ENCODE results near the gene PITPNM3. TPM values are rescaled to one million over a fixed set of nuclear protein-coding genes. Genes with fewer than 3 reads are reported as not detected.

PITPNM3 gene
- total and polyA plus RNA-seq, 2 experiments from 2014 or later = 1.5 to 2.0 TPM

GRCh38 chr17:6478486-6478885, 77.9 kb downstream of the PITPNM3 start:
- WGBS (ENCODE audit: low lambda C conversion rate, missing lambda C conversion rate) = 85% methylated on average over 11 of the region's 11 CpGs
- no peak overlapping the region for H3K4me3 ChIP-seq
- H3K9me3 ChIP-seq (ENCODE audit: low read depth) = no peaks in the 10 kb centered on the region
- no peaks in the 10 kb centered on the region for H3K79me2 ChIP-seq
- no peaks in the 10 kb centered on the region for H3K4me1 ChIP-seq (ENCODE audit: insufficient read depth)
- H3K4me2 ChIP-seq = no peak overlapping the region
- no peaks in the 10 kb centered on the region for H3K9me2 ChIP-seq (replicated peaks; ENCODE audit: insufficient read depth)
- H4K20me1 ChIP-seq (ENCODE audit: insufficient read depth, poor library complexity, severe bottlenecking) = no peaks in the 10 kb centered on the region
- no peak for DNase-seq (ENCODE audit: low spot score)
- peaks cover 3% of the 10 kb centered on the region for H3K27me3 ChIP-seq
- no peak for TF ChIP-seq EZH2 (IDR thresholded peaks at IDR 0.05; ENCODE audit: borderline replicate concordance)
- TF ChIP-seq CTCF (IDR thresholded peaks at IDR 0.05; ENCODE audit: poor library complexity) = no peak
- TF ChIP-seq EZH2phosphoT487 (IDR thresholded peaks at IDR 0.05; ENCODE audit: low read depth, severe bottlenecking, unreplicated experiment) = no peak
- no peak overlapping the region for H3K27ac ChIP-seq
- no peak overlapping the region for H2AFZ ChIP-seq
- H3K36me3 ChIP-seq (replicated peaks; ENCODE audit: insufficient read depth, low read depth) = no peaks in the 10 kb centered on the region

GRCh38 chr17:6477831-6478383, 78.4 kb downstream of the PITPNM3 start:
- no peak for DNase-seq (ENCODE audit: low spot score)
- Histone ChIP-seq H3K79me2 (no peaks in the 10 kb centered on the region), H2AFZ (no peak overlapping the region), H3K4me2 (no peak overlapping the region), H3K4me1 (ENCODE audit: insufficient read depth) (peaks cover 1% of the 10 kb centered on the region), H3K27ac (no peak overlapping the region), H4K20me1 (ENCODE audit: insufficient read depth, poor library complexity, severe bottlenecking) (no peaks in the 10 kb centered on the region), H3K27me3 (peaks cover 3% of the 10 kb centered on the region), H3K4me3 (no peak overlapping the region), H3K9me2 (replicated peaks; ENCODE audit: insufficient read depth) (no peaks in the 10 kb centered on the region), H3K9me3 (ENCODE audit: low read depth) (no peaks in the 10 kb centered on the region), H3K36me3 (replicated peaks; ENCODE audit: insufficient read depth, low read depth) (no peaks in the 10 kb centered on the region)
- TF ChIP-seq EZH2 (IDR thresholded peaks at IDR 0.05; ENCODE audit: borderline replicate concordance) (no peak), EZH2phosphoT487 (IDR thresholded peaks at IDR 0.05; ENCODE audit: low read depth, severe bottlenecking, unreplicated experiment) (no peak), CTCF (IDR thresholded peaks at IDR 0.05; ENCODE audit: poor library complexity) (no peak)
- WGBS (ENCODE audit: low lambda C conversion rate, missing lambda C conversion rate) = 89% methylated on average over 13 of the region's 14 CpGs

- no peaks in the 10 kb centered on the region for H3K9me2 ChIP-seq (replicated peaks; ENCODE audit: insufficient read depth)
- H3K9me3 ChIP-seq (ENCODE audit: low read depth) = no peaks in the 10 kb centered on the region
- 90% methylated on average over 10 of the region's 10 CpGs for WGBS (ENCODE audit: low lambda C conversion rate, missing lambda C conversion rate)
- peaks cover 4% of the 10 kb centered on the region for H3K4me1 ChIP-seq (ENCODE audit: insufficient read depth)
- H3K79me2 ChIP-seq = no peaks in the 10 kb centered on the region
- H3K27ac ChIP-seq = no peak overlapping the region
- TF ChIP-seq CTCF (IDR thresholded peaks at IDR 0.05; ENCODE audit: poor library complexity) (no peak), EZH2phosphoT487 (IDR thresholded peaks at IDR 0.05; ENCODE audit: low read depth, severe bottlenecking, unreplicated experiment) (no peak), EZH2 (IDR thresholded peaks at IDR 0.05; ENCODE audit: borderline replicate concordance) (no peak)
- H3K4me2 ChIP-seq = no peak overlapping the region
- no peak overlapping the region for H2AFZ ChIP-seq
- no peaks in the 10 kb centered on the region for H3K36me3 ChIP-seq (replicated peaks; ENCODE audit: insufficient read depth, low read depth)
- H4K20me1 ChIP-seq (ENCODE audit: insufficient read depth, poor library complexity, severe bottlenecking) = no peaks in the 10 kb centered on the region
- DNase-seq (ENCODE audit: low spot score) = no peak
- H3K4me3 ChIP-seq = no peak overlapping the region
- peaks cover 3% of the 10 kb centered on the region for H3K27me3 ChIP-seq
Measured at GRCh38 chr17:6476810-6477179, 79.6 kb downstream of the PITPNM3 start.

Data from hepatocyte (in vitro differentiated cells).